Mononuclear cell (primary cell): ENCODE results near the gene SRGAP2C. TPM values are rescaled to one million over a fixed set of nuclear protein-coding genes. Genes with fewer than 3 reads are reported as not detected.
"Not testable (repeated sequence)": the region's sequence is repeated elsewhere in the genome, so short reads cannot be mapped to it uniquely, and the experiment has no call there.

Experiments used
- H3K27me3 ChIP-seq: 2 replicates; pipeline ENCODE4 v1.6.0; 2011; ENCODE audit warnings: low read length, control low read depth; ENCODE audit not compliant: insufficient read depth
- H3K4me1 ChIP-seq: 2 replicates; pipeline ENCODE4 v1.5.1; 2011; ENCODE audit warnings: mild to moderate bottlenecking, low read length, control low read depth; ENCODE audit not compliant: insufficient read depth
- H3K4me3 ChIP-seq: 2 replicates; pipeline ENCODE4 v1.5.1; 2011; ENCODE audit warnings: mild to moderate bottlenecking, low read length, moderate library complexity
- H3K9me3 ChIP-seq: 2 replicates; pipeline ENCODE4 v1.5.1; 2011; ENCODE audit warnings: low read depth, mild to moderate bottlenecking, control low read depth, low read length
- total RNA-seq: library from RNA; depleted of rRNA; stranded (reverse); fragments of >200 nt; gene quantifications from one replicate; pipeline ENCODE4 v1.2.3, GENCODE V29; 2012

Gene SRGAP2C
- total RNA-seq, 1 donor: 10.6 TPM

GRCh38 chr1:121167225-121167738 lies 17.5 kb upstream of the SRGAP2C start:
- H3K4me3 ChIP-seq, H3K4me1 ChIP-seq, H3K9me3 ChIP-seq: not testable (repeated sequence)

DNA sequence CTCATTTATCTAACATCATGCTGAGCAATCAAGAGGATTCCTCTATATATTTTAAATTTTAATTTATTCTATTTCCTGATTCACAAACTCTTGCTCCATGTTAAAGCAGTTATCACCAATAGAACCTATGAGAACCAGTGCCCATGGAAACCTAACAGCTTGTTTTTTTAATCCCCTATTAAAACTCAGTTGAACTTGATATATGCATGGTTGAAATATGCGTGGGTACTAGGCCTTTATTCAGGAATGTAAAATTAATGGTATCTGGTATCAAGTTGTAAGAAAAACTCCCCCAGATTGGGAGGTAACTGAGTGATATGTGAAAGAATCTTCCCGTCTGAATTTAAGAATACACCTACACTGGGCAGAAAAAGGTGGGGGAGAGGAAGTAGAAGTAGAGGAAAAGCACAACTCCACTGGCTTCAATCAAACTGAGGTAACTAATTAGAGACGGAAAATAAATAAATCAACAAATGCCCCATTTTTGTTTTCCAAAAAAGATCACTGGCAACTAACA lies 16.6 kb upstream of the SRGAP2C start:
- not testable (repeated sequence) for H3K9me3 ChIP-seq, H3K27me3 ChIP-seq, H3K4me3 ChIP-seq, H3K4me1 ChIP-seq

More at GRCh38 chr1:121167225-121167738, 17.5 kb upstream of the SRGAP2C start:
- not testable (repeated sequence) for H3K27me3 ChIP-seq

DNA sequence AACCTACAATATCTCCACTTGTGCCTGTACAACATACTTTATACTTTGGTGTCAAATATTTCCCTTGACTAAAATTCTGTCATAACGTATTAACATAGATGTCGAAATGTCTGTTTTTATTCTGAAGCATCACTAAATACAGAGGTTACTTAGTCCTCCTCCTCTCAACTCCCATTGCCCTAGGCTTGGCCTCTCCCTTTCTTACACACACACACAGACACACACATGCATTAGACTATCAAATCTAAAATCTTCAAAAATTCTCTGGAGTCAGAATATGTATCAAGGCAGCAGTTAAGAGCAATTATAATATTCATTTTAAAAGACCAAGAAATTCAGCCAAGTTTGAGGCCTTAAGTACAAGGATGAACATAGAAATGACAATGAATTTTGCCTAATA lies 8.1 kb upstream of the SRGAP2C start:
- H3K4me1 ChIP-seq, H3K27me3 ChIP-seq, H3K4me3 ChIP-seq, H3K9me3 ChIP-seq: not testable (repeated sequence)

DNA sequence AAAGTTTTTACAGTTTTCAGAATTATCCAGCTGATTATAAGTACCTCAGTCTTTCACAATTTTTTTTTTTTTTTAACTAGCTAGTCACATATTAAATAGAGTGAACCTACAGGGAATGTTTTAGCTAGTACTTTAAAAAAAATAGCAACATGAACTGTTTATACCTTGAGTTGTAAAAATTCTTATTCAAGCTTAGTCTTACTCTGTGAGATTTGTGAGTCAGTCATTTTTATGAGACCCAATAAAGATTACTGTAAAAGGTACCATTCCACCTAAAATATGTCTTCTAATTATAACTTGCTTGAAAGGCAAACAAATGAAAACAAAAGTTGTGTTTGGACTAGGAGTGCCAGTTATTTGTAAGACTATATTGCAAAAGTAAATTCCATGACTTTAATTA lies 6.6 kb upstream of the SRGAP2C start:
- not testable (repeated sequence) for H3K4me3 ChIP-seq

DNA sequence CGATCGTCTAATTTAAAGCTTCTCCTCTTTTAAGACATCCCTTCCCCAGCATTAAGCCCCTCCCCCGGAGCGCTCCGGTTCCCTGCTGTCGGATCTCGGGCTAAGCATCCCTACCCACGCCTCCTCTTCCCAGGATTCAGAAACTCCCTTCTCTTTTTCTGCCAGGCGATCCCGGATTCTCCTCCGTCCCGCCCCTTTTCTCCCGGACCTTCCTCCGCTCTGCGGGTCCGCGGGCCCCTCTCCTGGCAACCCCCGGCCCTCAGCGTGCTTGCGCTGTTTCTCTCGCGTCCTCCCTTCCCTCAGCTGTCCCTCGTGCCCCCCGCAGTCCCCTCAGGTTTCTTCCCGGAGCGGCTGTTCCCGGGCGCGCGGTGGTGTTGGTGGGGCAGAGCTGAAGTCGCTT lies 908 bp upstream of the SRGAP2C start:
- not testable (repeated sequence) for H3K9me3 ChIP-seq, H3K27me3 ChIP-seq, H3K4me1 ChIP-seq
- peak overlapping the region; percentile 23 for H3K4me3 ChIP-seq

More for the DNA sequence above, 6.6 kb upstream of the SRGAP2C start:
- not testable (repeated sequence) for H3K27me3 ChIP-seq, H3K9me3 ChIP-seq, H3K4me1 ChIP-seq

DNA sequence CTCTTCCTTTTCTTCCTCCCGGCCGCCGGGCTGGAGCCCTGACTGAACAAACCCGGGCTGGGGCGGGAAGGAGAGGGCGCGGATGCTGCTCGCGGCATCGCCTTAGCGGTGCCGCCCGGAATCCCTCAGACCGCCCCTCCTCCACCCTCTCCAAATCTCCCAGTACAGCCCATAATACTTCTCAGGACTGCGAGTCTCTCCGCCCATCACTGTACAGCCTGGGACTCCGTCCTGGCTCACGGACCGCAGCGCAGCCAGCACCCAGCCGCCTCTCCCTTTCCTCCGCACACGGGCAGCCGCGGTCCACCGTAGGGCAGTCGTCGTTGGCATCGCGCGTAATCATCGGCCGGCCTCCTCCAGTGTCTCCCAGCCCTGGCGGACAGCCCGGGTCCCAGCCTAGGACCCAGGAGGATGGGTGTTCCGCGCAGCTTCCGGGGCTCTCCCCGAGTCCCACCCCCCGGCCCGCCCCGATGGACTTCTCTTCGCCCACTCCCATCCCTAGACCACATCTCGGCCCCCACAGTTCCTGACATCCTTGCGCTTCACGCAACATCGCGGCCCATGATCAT lies 449 bp downstream of the SRGAP2C start:
- not testable (repeated sequence) for H3K9me3 ChIP-seq, H3K4me1 ChIP-seq, H3K27me3 ChIP-seq
- peak overlapping the region; percentile 16 for H3K4me3 ChIP-seq

- not testable (repeated sequence) for H3K4me3 ChIP-seq, H3K27me3 ChIP-seq, H3K9me3 ChIP-seq, H3K4me1 ChIP-seq
These were observed 1.4 kb downstream of the SRGAP2C start for GRCh38 chr1:121186191-121186590.

- not testable (repeated sequence) for H3K4me3 ChIP-seq, H3K4me1 ChIP-seq, H3K9me3 ChIP-seq, H3K27me3 ChIP-seq
These were observed 3.1 kb downstream of the SRGAP2C start for GRCh38 chr1:121187914-121188313.

DNA sequence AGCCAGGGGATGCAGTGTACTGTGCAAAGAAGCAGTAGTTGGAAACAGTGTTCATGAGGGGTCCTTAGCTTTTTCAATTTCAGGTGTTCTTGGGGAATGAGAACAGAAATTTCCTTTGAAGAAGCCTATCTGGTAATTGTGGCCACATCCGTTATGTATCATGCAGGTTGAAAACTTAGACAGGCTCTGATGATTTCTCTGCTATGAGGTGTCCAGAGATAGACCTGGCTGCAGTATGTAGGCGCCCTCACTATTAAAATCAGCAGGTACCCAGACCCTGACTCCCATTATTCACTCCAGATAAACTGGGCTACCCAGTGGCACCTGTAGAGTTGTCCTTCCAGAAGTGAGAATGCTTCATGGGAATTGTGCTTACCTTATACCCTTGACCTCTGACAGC lies 7.7 kb downstream of the SRGAP2C start:
- not testable (repeated sequence) for H3K27me3 ChIP-seq, H3K4me1 ChIP-seq, H3K4me3 ChIP-seq, H3K9me3 ChIP-seq

GRCh38 chr1:121197095-121197882 lies 12.5 kb downstream of the SRGAP2C start:
- not testable (repeated sequence) for H3K9me3 ChIP-seq, H3K27me3 ChIP-seq, H3K4me1 ChIP-seq, H3K4me3 ChIP-seq

DNA sequence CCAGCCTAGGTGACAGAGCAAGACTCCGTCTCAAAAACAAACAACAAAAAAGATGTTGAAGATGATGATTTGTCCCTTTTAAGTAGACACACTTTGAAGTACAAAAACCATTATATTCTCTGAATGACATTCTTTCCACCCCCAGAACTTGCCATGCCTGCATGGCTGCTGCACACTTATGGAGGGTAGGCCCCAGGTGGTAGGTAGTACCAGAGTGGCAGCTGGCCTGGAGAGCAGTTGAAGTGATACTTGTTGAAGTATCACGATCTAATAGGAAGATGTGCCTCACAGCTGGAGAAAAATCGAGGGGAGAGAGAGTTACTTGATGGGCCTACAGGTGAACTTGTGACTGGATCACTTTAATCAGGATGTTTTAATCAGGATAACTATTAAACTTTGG lies 15.0 kb downstream of the SRGAP2C start:
- not testable (repeated sequence) for H3K27me3 ChIP-seq, H3K4me3 ChIP-seq, H3K9me3 ChIP-seq, H3K4me1 ChIP-seq

- H3K4me3 ChIP-seq, H3K4me1 ChIP-seq, H3K27me3 ChIP-seq, H3K9me3 ChIP-seq: not testable (repeated sequence)
These were observed 15.5 kb downstream of the SRGAP2C start for GRCh38 chr1:121200232-121200631.

GRCh38 chr1:121200985-121201981 lies 16.5 kb downstream of the SRGAP2C start:
- not testable (repeated sequence) for H3K27me3 ChIP-seq, H3K4me3 ChIP-seq, H3K4me1 ChIP-seq, H3K9me3 ChIP-seq

DNA sequence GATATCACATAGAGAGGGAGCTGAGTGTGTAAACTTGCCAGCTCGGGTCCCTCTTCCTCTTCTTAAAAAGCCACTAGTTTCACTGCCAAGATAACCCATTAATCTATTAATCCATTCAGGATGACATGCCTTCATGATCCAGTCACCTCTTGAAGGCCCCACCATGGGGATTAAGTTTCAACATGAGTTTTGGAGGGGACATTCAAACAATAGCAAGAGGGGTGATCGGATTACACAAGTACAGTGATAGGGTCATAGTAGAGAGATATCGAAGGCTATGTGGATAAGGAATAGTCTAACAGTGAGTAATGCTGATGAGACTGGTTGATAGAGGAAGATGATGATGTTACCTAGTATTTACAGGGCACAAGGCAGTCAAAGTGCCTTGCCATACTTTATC lies 18.2 kb downstream of the SRGAP2C start:
- H3K9me3 ChIP-seq, H3K4me1 ChIP-seq, H3K27me3 ChIP-seq, H3K4me3 ChIP-seq: not testable (repeated sequence)
